ENCODE measurements around the gene LDLRAD4. TPM values are rescaled to one million over a fixed set of nuclear protein-coding genes. Genes with fewer than 3 reads are reported as not detected.

The LDLRAD4 gene
- total RNA-seq, 1 experiment from 2014 or later = 3.6 TPM

DNA sequence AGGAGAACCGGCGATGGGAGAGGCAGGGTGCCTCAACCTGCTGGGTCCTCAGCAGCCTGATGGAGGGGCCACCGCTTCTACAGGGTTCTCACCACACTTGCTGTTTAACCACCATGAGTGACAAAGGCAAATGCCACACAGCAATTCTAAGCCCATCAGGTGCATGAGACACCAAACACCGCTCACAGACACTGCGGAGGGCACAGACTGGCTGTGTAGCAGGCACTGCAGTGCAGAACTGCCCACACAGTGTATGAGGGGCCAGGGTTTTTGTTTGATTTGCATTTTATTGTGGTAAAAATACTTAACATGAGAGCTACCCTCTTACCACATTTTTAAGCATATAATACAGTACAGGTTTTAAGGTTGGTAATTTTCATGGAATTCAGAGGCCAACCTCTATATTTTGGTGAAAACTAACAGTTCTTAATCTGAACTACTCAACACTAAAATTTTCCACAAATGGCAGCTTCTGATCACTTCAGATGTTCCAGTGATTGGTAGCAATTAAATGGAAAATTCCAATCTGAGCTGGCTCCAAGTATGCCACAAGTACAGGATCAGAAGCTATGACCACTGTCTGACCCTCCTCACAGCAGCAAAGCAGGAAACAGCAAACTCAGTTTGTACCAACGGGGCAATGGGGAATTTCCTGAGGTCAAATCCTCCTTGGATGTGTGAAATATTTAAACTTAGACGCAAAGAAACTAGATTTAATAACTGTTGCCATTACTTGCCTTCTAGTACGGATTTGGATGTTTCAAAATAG, 440.1 kb downstream of the LDLRAD4 start:
- TF ChIP-seq, protein P1, sequence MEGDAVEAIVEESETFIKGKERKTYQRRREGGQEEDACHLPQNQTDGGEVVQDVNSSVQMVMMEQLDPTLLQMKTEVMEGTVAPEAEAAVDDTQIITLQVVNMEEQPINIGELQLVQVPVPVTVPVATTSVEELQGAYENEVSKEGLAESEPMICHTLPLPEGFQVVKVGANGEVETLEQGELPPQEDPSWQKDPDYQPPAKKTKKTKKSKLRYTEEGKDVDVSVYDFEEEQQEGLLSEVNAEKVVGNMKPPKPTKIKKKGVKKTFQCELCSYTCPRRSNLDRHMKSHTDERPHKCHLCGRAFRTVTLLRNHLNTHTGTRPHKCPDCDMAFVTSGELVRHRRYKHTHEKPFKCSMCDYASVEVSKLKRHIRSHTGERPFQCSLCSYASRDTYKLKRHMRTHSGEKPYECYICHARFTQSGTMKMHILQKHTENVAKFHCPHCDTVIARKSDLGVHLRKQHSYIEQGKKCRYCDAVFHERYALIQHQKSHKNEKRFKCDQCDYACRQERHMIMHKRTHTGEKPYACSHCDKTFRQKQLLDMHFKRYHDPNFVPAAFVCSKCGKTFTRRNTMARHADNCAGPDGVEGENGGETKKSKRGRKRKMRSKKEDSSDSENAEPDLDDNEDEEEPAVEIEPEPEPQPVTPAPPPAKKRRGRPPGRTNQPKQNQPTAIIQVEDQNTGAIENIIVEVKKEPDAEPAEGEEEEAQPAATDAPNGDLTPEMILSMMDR (conservative IDR thresholded peaks at IDR 0.05; ENCODE audit: low read depth, low read length) = no peak
- no peak for TF ChIP-seq EZH2 (IDR thresholded peaks at IDR 0.05; ENCODE audit: borderline replicate concordance, low read depth, low read length, poor library complexity, severe bottlenecking)
- no peak for DNase-seq (ENCODE audit: low spot score)
- Histone ChIP-seq H3K9me3 (ENCODE audit: low read depth, low read length, poor library complexity, severe bottlenecking) (no peaks in the 10 kb centered on the region), H3K4me1 (ENCODE audit: insufficient read depth, low read length, poor library complexity, severe bottlenecking) (no peaks in the 10 kb centered on the region), H3K4me3 (ENCODE audit: low read depth, low read length, poor library complexity, severe bottlenecking) (no peak overlapping the region), H3K27ac (ENCODE audit: low read depth, low read length, poor library complexity, severe bottlenecking) (no peak overlapping the region), H3K36me3 (ENCODE audit: insufficient read depth, low read length, poor library complexity, severe bottlenecking) (no peaks in the 10 kb centered on the region), H3K27me3 (replicated peaks; ENCODE audit: insufficient read depth, low read depth, low read length, poor library complexity) (no peaks in the 10 kb centered on the region)
- CTCF ChIA-PET = no interaction called here
- no TSS peak for BruUV-seq (replicated peaks)
- POLR2A ChIA-PET (ENCODE audit: low non-redundant PET) = interaction anchor here (0.6 kb wide), 1 partner anchor 90 kb away, joined by 3 read pairs; no protein-coding TSS in a partner anchor
- intact Hi-C loops (cut with micrococcal nuclease; ENCODE audit: unreplicated experiment) = no loop called here

DNA sequence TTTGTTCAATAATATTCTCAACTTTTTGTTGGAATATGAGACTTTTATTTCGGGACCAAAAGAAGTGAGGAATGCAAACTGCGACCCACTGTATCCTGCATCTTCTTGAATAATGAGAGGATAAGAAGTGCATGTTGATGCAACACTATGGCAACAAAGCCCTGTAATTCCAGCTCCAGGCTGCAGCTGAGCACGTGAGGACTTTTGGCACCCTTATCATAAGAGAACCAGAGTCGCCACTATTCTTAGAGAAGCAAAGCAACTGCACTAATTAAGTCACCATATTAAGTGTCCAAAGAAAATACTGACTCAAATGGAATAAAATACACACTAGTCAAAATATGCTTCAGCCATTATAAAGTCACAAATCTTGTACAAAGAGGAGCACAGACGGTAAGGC, 441.9 kb downstream of the LDLRAD4 start:
- intact Hi-C loops (cut with micrococcal nuclease; ENCODE audit: unreplicated experiment) = no loop called here
- H3K27ac ChIP-seq (ENCODE audit: low read depth, low read length, poor library complexity, severe bottlenecking) = no peak overlapping the region

DNA sequence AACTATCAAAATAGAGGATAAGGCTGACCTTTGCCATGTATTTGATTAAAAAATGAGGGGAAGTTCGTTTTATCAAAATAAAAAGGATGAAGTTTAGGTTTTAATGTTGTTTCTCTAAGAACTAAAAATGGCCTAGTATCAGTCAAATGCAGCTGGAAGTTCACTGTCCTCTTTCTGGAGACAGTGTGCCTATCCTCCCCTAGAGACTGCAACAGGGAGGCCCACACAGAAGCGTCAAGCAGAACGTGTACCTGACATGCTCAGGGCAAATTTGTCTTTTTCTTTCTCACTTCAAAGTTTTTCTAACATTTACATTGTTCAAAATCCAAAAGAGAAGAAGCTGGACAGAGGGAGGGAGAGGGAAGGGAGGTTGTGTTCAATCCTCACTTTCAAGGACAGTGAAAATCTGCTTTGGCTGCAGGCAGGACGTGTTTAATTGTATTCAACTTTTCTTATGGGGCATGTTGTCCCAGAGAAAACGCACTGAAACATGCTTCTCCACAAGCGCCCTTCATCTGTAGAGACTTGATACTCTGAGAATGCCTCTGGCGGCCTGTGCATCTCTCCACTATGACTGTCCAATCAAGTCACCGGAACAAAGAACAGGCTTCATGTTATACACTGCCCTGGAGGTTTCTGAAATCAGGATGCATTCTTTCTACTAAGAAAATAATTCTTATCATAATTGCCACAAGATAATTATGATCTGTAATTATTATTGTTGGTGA, 442.7 kb downstream of the LDLRAD4 start:
- Histone ChIP-seq H3K4me3 (ENCODE audit: low read depth, low read length, poor library complexity, severe bottlenecking) (no peak overlapping the region), H3K4me1 (ENCODE audit: insufficient read depth, low read length, poor library complexity, severe bottlenecking) (peaks cover 11% of the 10 kb centered on the region), H3K27me3 (replicated peaks; ENCODE audit: insufficient read depth, low read depth, low read length, poor library complexity) (no peaks in the 10 kb centered on the region), H3K36me3 (ENCODE audit: insufficient read depth, low read length, poor library complexity, severe bottlenecking) (peaks cover 10% of the 10 kb centered on the region), H3K27ac (ENCODE audit: low read depth, low read length, poor library complexity, severe bottlenecking) (no peak overlapping the region), H3K9me3 (ENCODE audit: low read depth, low read length, poor library complexity, severe bottlenecking) (no peaks in the 10 kb centered on the region)
- ChIA-PET CTCF (no interaction called here), POLR2A (ENCODE audit: low non-redundant PET) (no interaction called here)
- no peak for DNase-seq (ENCODE audit: low spot score)
- BruUV-seq (replicated peaks) = no TSS peak
- intact Hi-C loops (cut with micrococcal nuclease; ENCODE audit: unreplicated experiment) = no loop called here
- TF ChIP-seq EZH2 (IDR thresholded peaks at IDR 0.05; ENCODE audit: borderline replicate concordance, low read depth, low read length, poor library complexity, severe bottlenecking) = no peak
- TF ChIP-seq, protein P1 (conservative IDR thresholded peaks at IDR 0.05; ENCODE audit: low read depth, low read length) = no peak

More for the DNA sequence above, 441.9 kb downstream of the LDLRAD4 start:
- no peak for DNase-seq (ENCODE audit: low spot score)
- peaks cover 11% of the 10 kb centered on the region for H3K4me1 ChIP-seq (ENCODE audit: insufficient read depth, low read length, poor library complexity, severe bottlenecking)
- no peak overlapping the region for H3K4me3 ChIP-seq (ENCODE audit: low read depth, low read length, poor library complexity, severe bottlenecking)
- TF ChIP-seq, protein P1 (conservative IDR thresholded peaks at IDR 0.05; ENCODE audit: low read depth, low read length) = no peak
- TF ChIP-seq EZH2 (IDR thresholded peaks at IDR 0.05; ENCODE audit: borderline replicate concordance, low read depth, low read length, poor library complexity, severe bottlenecking) = no peak
- no peaks in the 10 kb centered on the region for H3K27me3 ChIP-seq (replicated peaks; ENCODE audit: insufficient read depth, low read depth, low read length, poor library complexity)
- ChIA-PET CTCF (no interaction called here), POLR2A (ENCODE audit: low non-redundant PET) (no interaction called here)
- no TSS peak for BruUV-seq (replicated peaks)
- H3K9me3 ChIP-seq (ENCODE audit: low read depth, low read length, poor library complexity, severe bottlenecking) = no peaks in the 10 kb centered on the region
- H3K36me3 ChIP-seq (ENCODE audit: insufficient read depth, low read length, poor library complexity, severe bottlenecking) = peaks cover 3% of the 10 kb centered on the region

All from A673 (cell line).